ENCODE results near the gene EFNA2.
A peak's percentile ranks its signal among the peaks of the same experiment; 100 is the strongest.

Gene EFNA2

DNA sequence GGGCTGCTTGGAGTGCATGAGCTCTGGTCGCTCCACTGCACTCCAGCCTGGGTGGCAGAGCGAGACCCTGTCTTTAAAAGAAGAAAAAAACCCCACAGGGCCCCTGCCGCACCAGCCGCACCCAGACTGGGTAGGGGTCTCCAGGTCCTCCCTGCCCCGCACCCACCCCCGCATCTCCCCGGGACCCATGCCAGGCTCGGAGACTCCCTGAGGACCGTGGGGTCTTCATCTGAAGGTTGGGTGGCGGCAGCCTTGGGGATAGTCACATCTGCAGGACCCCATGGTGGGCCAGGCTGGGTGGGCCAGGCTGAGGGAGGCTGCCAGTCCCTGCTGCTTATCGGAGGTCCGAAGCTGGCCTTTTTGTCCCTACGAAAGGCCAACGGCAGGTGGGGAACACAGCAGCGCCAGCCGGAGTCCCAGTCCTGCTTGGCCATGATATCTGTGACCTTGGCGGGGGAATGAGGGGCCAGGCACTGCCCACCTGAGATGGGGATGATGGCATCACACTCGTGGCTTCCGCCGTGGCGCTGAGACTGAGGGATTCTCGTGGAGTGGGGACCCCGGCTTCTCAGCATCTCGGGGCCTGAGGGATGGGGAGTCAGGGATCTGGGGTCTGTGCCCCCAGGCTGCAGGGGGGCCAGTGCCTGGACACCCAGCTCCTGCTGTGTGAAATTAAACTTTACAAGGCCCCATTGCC, 11.1 kb downstream of the EFNA2 start:
- peak overlapping the region; percentile 96 for H4K8ac ChIP-seq (ENCODE audit: low read depth, low read length)
- H2AFZ ChIP-seq (ENCODE audit: low read length) = no peak overlapping the region
- H3K14ac ChIP-seq (ENCODE audit: low read length) = no peak overlapping the region
- no peak overlapping the region for H3K4me2 ChIP-seq (ENCODE audit: insufficient read depth, low read length, poor library complexity, severe bottlenecking)
- no peak overlapping the region for H3K4ac ChIP-seq (ENCODE audit: low read length)
- H3K18ac ChIP-seq (ENCODE audit: low read length) = peak overlapping the region; percentile 38
- no peak overlapping the region for H3K27ac ChIP-seq (replicated peaks; ENCODE audit: low read length)
- peak overlapping the region; percentile 67 for H2BK15ac ChIP-seq (ENCODE audit: low read length)
- DNase-seq (ENCODE audit: low spot score) = no peak
- WGBS, 2 donors (ENCODE audit: extremely low coverage in 2 of 2, insufficient read length in 2 of 2, insufficient replicate concordance in 1 of 2) = no CpG with 5 or more reads among the region's 24 CpGs
- peak overlapping the region; percentile 28 for H2AK5ac ChIP-seq (ENCODE audit: low read depth, low read length)
- no peak overlapping the region for H2BK12ac ChIP-seq (ENCODE audit: low read length)
- H3K9ac ChIP-seq (ENCODE audit: low read depth, low read length, poor library complexity) = no peak overlapping the region
- H4K91ac ChIP-seq (ENCODE audit: low read depth, low read length, poor library complexity) = no peak overlapping the region
- H3K79me1 ChIP-seq (ENCODE audit: low read depth, low read length) = peaks cover 6% of the 10 kb centered on the region
- H2BK5ac ChIP-seq (ENCODE audit: low read length) = no peak overlapping the region
- no peak overlapping the region for H2BK120ac ChIP-seq (ENCODE audit: low read depth, low read length)
- peaks cover 5 to 12% of the 10 kb centered on the region in 2 donors for H3K36me3 ChIP-seq (replicated peaks in 1 of 2; ENCODE audit: control insufficient read depth in 2 of 2, insufficient read depth in 2 of 2, low read length in 2 of 2)
- H3K4me1 ChIP-seq (ENCODE audit: control insufficient read depth in 2 of 2, insufficient read depth in 1 of 2, low read depth in 1 of 2, low read length in 2 of 2) = no peaks in the 10 kb centered on the region
- no peak overlapping the region for H3K23ac ChIP-seq (ENCODE audit: low read depth, low read length, poor library complexity)
- H3K27me3 ChIP-seq (ENCODE audit: control insufficient read depth in 3 of 3, insufficient read depth in 3 of 3, low read depth in 1 of 3, low read length in 3 of 3) = peaks cover 0 to 8% (median 0%) of the 10 kb centered on the region in 3 experiments
- H3K9me3 ChIP-seq (replicated peaks in 1 of 2; ENCODE audit: control insufficient read depth in 2 of 2, insufficient read depth in 1 of 2, low read depth in 1 of 2, low read length in 2 of 2) = no peaks in the 10 kb centered on the region
- peak overlapping the region in 1 of 2 donors; percentile 30 for H3K4me3 ChIP-seq (ENCODE audit: low read length in 2 of 2)

DNA sequence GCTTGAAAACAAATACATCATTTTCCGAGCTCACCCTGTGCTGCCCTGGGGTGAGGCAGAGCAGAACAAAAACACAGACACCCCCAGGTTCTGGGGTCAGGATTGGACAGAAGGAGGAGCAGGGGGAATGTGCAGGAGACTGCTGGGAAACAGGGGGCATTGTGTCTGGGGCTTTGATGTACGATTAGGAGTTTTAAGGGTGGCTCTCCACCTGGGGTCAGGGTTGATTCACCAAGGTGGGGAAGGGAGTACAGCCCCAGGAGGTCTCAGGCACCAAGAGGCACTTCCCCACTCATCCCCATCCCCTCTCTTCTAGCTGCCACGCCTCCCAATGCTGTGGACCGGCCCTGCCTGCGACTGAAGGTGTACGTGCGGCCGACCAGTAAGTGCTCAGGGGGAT, 12.6 kb downstream of the EFNA2 start:
- no peak overlapping the region for H2BK12ac ChIP-seq (ENCODE audit: low read length)
- no CpG with 5 or more reads among the region's 8 CpGs for WGBS, 2 donors (ENCODE audit: extremely low coverage in 2 of 2, insufficient read length in 2 of 2, insufficient replicate concordance in 1 of 2)
- H3K27ac ChIP-seq (replicated peaks; ENCODE audit: low read length) = no peak overlapping the region
- H3K14ac ChIP-seq (ENCODE audit: low read length) = no peak overlapping the region
- no peak overlapping the region for H2AFZ ChIP-seq (ENCODE audit: low read length)
- no peak overlapping the region for H2BK120ac ChIP-seq (ENCODE audit: low read depth, low read length)
- H3K18ac ChIP-seq (ENCODE audit: low read length) = no peak overlapping the region
- H3K9me3 ChIP-seq (replicated peaks in 1 of 2; ENCODE audit: control insufficient read depth in 2 of 2, insufficient read depth in 1 of 2, low read depth in 1 of 2, low read length in 2 of 2) = no peaks in the 10 kb centered on the region
- H3K4me3 ChIP-seq (ENCODE audit: low read length in 2 of 2) = no peak overlapping the region
- peaks cover 5 to 12% of the 10 kb centered on the region in 2 donors for H3K36me3 ChIP-seq (replicated peaks in 1 of 2; ENCODE audit: control insufficient read depth in 2 of 2, insufficient read depth in 2 of 2, low read length in 2 of 2)
- H2BK5ac ChIP-seq (ENCODE audit: low read length) = no peak overlapping the region
- no peak overlapping the region for H4K91ac ChIP-seq (ENCODE audit: low read depth, low read length, poor library complexity)
- peaks cover 6% of the 10 kb centered on the region for H3K79me1 ChIP-seq (ENCODE audit: low read depth, low read length)
- no peak overlapping the region for H3K4me2 ChIP-seq (ENCODE audit: insufficient read depth, low read length, poor library complexity, severe bottlenecking)
- no peak overlapping the region for H2BK15ac ChIP-seq (ENCODE audit: low read length)
- peak overlapping the region; percentile 50 for H3K9ac ChIP-seq (ENCODE audit: low read depth, low read length, poor library complexity)
- H2AK5ac ChIP-seq (ENCODE audit: low read depth, low read length) = no peak overlapping the region
- H4K8ac ChIP-seq (ENCODE audit: low read depth, low read length) = no peak overlapping the region
- no peak overlapping the region for H3K4ac ChIP-seq (ENCODE audit: low read length)
- H3K23ac ChIP-seq (ENCODE audit: low read depth, low read length, poor library complexity) = no peak overlapping the region
- DNase-seq (ENCODE audit: low spot score) = no peak
- H3K4me1 ChIP-seq (ENCODE audit: control insufficient read depth in 2 of 2, insufficient read depth in 1 of 2, low read depth in 1 of 2, low read length in 2 of 2) = peaks cover 5 to 11% of the 10 kb centered on the region in 2 donors
- H3K27me3 ChIP-seq (ENCODE audit: control insufficient read depth in 3 of 3, insufficient read depth in 3 of 3, low read depth in 1 of 3, low read length in 3 of 3) = peaks cover 0 to 8% (median 0%) of the 10 kb centered on the region in 3 experiments

DNA sequence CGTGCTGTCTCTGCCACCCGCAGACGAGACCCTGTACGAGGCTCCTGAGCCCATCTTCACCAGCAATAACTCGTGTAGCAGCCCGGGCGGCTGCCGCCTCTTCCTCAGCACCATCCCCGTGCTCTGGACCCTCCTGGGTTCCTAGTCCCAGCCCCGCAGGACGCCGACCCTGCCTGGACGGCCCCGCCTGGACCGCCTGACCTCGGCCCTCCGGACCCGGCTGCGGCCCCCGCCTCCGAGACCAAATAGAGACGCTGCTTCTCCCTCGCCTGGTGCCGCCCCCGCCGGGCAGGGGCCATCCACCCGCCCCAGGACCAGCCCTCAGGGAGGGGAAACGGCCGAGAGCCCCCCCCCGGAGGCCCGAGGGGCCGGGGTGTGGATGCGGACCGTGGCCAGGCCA, 14.1 kb downstream of the EFNA2 start:
- H3K23ac ChIP-seq (ENCODE audit: low read depth, low read length, poor library complexity) = no peak overlapping the region
- no CpG with 5 or more reads among the region's 34 CpGs for WGBS, 2 donors (ENCODE audit: extremely low coverage in 2 of 2, insufficient read length in 2 of 2, insufficient replicate concordance in 1 of 2)
- no peak overlapping the region for H3K27ac ChIP-seq (replicated peaks; ENCODE audit: low read length)
- H3K27me3 ChIP-seq (ENCODE audit: control insufficient read depth in 3 of 3, insufficient read depth in 3 of 3, low read depth in 1 of 3, low read length in 3 of 3) = peaks cover 0 to 6% (median 0%) of the 10 kb centered on the region in 3 experiments
- H4K91ac ChIP-seq (ENCODE audit: low read depth, low read length, poor library complexity) = no peak overlapping the region
- H3K9me3 ChIP-seq (replicated peaks in 1 of 2; ENCODE audit: control insufficient read depth in 2 of 2, insufficient read depth in 1 of 2, low read depth in 1 of 2, low read length in 2 of 2) = peaks cover 0 to 2% of the 10 kb centered on the region in 2 donors
- peaks cover 5 to 11% of the 10 kb centered on the region in 2 donors for H3K4me1 ChIP-seq (ENCODE audit: control insufficient read depth in 2 of 2, insufficient read depth in 1 of 2, low read depth in 1 of 2, low read length in 2 of 2)
- peaks cover 5 to 12% of the 10 kb centered on the region in 2 donors for H3K36me3 ChIP-seq (replicated peaks in 1 of 2; ENCODE audit: control insufficient read depth in 2 of 2, insufficient read depth in 2 of 2, low read length in 2 of 2)
- H3K14ac ChIP-seq (ENCODE audit: low read length) = no peak overlapping the region
- H3K4ac ChIP-seq (ENCODE audit: low read length) = no peak overlapping the region
- no peak overlapping the region for H2BK12ac ChIP-seq (ENCODE audit: low read length)
- H2BK120ac ChIP-seq (ENCODE audit: low read depth, low read length) = no peak overlapping the region
- H3K79me1 ChIP-seq (ENCODE audit: low read depth, low read length) = peaks cover 6% of the 10 kb centered on the region
- H2AFZ ChIP-seq (ENCODE audit: low read length) = no peak overlapping the region
- H4K8ac ChIP-seq (ENCODE audit: low read depth, low read length) = no peak overlapping the region
- H2BK5ac ChIP-seq (ENCODE audit: low read length) = peak overlapping the region; percentile 24
- no peak overlapping the region for H3K9ac ChIP-seq (ENCODE audit: low read depth, low read length, poor library complexity)
- no peak overlapping the region for H2BK15ac ChIP-seq (ENCODE audit: low read length)
- H2AK5ac ChIP-seq (ENCODE audit: low read depth, low read length) = peak overlapping the region; percentile 52
- no peak for DNase-seq (ENCODE audit: low spot score)
- peak overlapping the region; percentile 65 for H3K18ac ChIP-seq (ENCODE audit: low read length)
- H3K4me3 ChIP-seq (ENCODE audit: low read length in 2 of 2) = no peak overlapping the region
- no peak overlapping the region for H3K4me2 ChIP-seq (ENCODE audit: insufficient read depth, low read length, poor library complexity, severe bottlenecking)

DNA sequence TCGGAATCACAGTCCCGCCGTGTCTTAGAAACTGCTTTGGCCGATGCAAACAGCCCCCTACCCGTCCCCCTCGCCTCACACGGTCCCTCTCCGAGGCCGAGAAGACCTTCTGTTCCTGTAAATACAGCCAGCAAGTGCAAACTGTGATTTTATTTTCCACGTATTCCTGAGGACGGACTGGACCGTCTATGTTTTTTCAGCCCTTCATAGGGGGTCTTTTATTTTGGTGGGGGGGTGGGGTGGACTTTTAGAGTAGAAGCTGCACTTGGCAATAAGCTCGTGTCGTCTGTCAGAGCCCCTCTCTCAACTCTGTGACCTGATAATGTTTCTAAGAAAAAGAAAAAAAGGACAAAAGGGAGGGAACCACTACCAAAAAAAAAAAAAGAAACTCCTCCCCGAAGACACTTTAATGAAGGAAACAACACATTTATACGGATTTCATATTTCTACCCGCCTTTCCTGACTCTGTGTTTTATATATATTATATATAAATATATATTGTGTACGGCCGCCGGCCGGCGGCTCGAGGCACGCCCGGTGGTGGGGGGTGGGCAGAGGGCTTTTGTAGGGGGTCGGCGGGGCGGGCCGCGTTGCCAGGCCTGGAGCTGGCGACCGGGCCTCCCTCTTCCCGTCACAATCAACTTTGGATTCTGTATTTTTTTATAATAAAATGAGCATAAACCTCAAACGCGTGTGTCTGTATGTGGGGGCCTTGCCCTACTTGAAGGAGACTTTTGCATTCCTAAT, 15.2 kb downstream of the EFNA2 start:
- Histone ChIP-seq H2BK15ac (ENCODE audit: low read length) (no peak overlapping the region), H3K18ac (ENCODE audit: low read length) (no peak overlapping the region), H3K9me3 (replicated peaks in 1 of 2; ENCODE audit: control insufficient read depth in 2 of 2, insufficient read depth in 1 of 2, low read depth in 1 of 2, low read length in 2 of 2) (peaks cover 0 to 2% of the 10 kb centered on the region in 2 donors), H3K4me3 (ENCODE audit: low read length in 2 of 2) (no peak overlapping the region), H2BK120ac (ENCODE audit: low read depth, low read length) (no peak overlapping the region), H2BK5ac (ENCODE audit: low read length) (no peak overlapping the region), H3K9ac (ENCODE audit: low read depth, low read length, poor library complexity) (no peak overlapping the region), H3K4me2 (ENCODE audit: insufficient read depth, low read length, poor library complexity, severe bottlenecking) (no peak overlapping the region), H3K36me3 (replicated peaks in 1 of 2; ENCODE audit: control insufficient read depth in 2 of 2, insufficient read depth in 2 of 2, low read length in 2 of 2) (peaks cover 5 to 12% of the 10 kb centered on the region in 2 donors), H3K4me1 (ENCODE audit: control insufficient read depth in 2 of 2, insufficient read depth in 1 of 2, low read depth in 1 of 2, low read length in 2 of 2) (peaks cover 5 to 11% of the 10 kb centered on the region in 2 donors), H3K14ac (ENCODE audit: low read length) (no peak overlapping the region), H2AK5ac (ENCODE audit: low read depth, low read length) (no peak overlapping the region), H3K79me1 (ENCODE audit: low read depth, low read length) (peaks cover 2% of the 10 kb centered on the region), H3K4ac (ENCODE audit: low read length) (no peak overlapping the region), H3K27me3 (ENCODE audit: control insufficient read depth in 3 of 3, insufficient read depth in 3 of 3, low read depth in 1 of 3, low read length in 3 of 3) (peaks cover 0 to 2% (median 0%) of the 10 kb centered on the region in 3 experiments), H3K27ac (replicated peaks; ENCODE audit: low read length) (no peak overlapping the region), H2AFZ (ENCODE audit: low read length) (no peak overlapping the region), H4K91ac (ENCODE audit: low read depth, low read length, poor library complexity) (no peak overlapping the region), H3K23ac (ENCODE audit: low read depth, low read length, poor library complexity) (no peak overlapping the region), H4K8ac (ENCODE audit: low read depth, low read length) (no peak overlapping the region), H2BK12ac (ENCODE audit: low read length) (no peak overlapping the region)
- no CpG with 5 or more reads among the region's 35 CpGs for WGBS, 2 donors (ENCODE audit: extremely low coverage in 2 of 2, insufficient read length in 2 of 2, insufficient replicate concordance in 1 of 2)
- no peak for DNase-seq (ENCODE audit: low spot score)

Data from neuronal stem cell (in vitro differentiated cells).